ENCODE measurements around the gene DUSP6.

Gene DUSP6

DNA sequence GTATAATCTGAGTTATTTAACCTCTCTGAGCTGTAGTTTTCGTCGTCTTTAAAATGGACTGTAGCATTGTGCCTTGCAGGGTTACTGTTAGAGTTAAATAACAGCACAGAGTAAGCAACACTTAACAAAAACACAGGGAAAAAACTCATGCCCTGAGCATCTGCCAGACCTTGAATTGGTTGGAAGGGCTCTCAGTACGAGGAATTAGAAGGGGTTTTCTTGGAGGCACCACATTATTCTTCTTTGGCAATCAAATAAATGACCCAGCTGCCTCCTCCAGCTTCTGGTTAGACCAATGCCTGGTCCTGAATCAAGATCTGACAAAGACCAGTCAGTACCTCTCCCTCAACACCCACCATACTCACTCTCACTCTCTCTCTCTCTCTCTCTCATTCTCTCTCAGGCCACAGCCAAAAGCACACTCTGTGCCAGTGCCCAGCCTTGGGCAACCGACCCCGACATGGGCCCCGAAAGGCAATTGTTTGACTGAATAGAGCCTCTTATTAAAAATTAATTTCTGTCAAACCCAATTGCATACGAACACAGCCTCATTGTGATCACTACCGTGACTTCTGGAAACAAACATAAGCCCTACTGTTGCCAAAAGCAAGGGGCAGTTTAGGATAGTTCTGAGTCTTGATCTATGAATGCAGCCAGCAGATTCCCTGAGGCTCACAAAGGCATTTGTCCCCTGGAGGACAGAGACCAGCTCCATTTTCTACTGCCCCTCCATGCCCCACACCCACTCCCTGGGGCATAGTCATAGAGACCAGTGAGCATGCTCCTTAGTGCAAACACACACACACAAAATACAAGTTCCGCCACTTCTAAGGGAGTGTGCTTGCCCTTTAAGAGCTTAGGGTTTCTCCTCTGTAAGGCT is 23.9 kb downstream of the DUSP6 start:
- DNase-seq (ENCODE audit: low read depth): no peak

DNA sequence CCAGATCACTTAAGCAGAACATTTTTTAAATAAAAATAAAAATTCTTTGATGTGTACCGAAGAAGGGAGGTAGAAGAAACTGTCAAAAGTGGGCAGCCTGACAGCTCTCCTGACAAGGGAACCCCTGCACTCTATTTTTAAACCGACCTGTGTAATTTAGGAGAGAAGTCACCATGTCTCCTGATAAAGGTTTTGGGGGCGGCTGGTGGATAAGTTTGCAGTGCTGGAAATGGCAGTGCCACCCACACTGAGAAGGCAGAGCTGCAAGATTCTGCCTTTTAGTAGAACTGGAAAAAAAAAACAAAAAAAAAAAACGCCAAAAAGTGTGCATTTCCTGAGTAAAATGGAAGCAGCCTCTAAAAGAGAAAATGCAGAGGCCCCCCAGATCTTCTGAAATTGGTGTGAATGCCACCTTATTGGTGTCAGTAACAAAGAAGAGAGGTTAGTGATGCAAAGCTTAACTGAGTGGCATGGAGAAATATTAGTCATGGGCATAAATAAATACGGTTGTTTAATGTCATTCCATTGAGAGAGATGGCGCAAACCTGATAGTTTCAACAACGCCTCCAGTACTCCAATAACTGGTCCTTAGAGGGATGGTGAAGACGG is 24.7 kb downstream of the DUSP6 start:
- DNase-seq (ENCODE audit: low read depth): no peak

DNA sequence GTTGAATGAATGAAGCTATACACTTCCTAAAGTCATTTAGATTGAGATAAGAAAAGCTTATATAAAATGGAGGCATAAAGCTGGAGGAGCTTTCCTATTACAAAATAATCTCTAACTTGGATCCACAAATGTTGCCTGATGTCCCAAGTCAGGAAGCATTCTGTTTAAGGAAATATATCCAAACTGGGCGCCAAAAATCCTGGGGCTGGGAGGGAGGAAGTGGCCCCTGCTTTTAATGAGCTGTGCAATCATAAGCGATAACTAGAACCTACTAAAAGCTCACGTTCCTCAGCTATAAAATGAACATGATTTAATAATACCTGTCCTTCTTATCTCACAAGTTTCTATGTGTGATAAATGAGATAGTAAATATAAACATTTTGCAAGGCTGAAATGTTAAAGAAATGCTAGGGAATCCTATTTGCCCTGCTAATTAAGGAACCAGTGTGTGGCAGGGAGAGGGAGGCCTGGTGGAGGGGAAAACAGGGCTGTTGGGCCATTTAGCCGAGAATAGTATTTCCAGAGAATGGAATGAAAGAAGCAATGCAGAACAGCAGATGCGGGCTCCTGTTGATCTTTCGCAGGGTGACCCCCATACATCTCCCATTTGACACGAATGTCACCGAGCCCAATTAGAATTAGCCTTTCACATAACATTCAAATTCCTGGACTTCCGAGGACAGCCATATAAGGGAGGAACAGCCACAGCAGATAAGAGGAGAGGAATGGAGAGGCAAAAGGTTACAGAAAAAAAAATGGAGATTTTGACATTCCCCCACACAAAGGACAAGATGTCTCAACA is 25.9 kb downstream of the DUSP6 start:
- no peak for DNase-seq (ENCODE audit: low read depth)

GRCh38 chr12:89325495-89325894 is 26.8 kb downstream of the DUSP6 start:
- no peak for DNase-seq (ENCODE audit: low read depth)

DNA sequence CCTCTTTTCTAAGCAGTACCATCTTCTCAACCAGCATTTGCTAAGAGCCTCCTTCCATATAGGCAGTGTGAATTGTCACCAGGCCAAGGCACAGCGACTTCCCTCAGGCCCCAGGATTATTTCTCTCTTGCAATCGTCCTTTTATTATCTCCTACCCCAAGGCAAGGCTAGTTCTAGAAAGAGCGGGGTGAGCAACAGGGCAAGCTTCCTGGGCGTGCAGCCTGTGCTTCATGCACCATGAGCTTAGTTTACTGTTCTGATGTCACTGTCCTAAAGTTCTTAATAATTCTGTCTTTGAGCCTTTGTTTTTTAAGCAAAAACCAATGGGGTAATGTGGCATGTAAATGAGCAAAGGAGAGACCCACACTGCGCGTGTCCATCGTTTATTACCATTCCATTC is 27.9 kb downstream of the DUSP6 start:
- no peak for DNase-seq (ENCODE audit: low read depth)

DNA sequence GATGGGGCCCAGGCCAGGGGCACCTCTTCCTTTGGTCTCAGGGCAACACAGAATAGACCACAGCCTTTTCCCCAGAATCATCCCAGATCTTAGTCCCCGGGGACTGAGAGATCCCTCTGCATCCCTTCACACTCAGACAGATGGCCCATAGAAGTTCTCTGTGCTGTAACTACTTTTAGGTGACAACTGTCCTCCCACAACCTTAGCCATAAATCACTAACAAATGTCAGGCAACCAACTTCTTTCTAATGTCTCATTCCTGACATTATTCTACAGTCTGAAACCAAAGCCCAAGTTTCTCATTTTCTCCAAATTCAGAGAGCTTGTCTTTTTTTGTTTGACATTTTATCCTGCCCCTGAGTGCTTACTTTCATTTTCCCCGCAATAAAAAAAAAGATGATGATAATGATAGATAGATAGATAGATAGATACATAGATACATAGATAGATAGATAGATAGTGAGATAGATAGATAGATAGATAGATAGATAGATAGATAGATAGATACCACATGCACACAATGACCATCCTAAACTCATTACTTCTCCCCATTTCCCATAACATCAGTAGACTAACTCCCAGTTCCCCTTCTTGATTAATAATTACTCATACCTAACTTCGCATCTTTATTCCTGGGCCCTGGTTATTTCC is 28.6 kb downstream of the DUSP6 start:
- no peak for DNase-seq (ENCODE audit: low read depth)

- DNase-seq (ENCODE audit: low read depth): no peak
Observed at GRCh38 chr12:89320735-89321134, 31.6 kb downstream of the DUSP6 start.

- no peak for DNase-seq (ENCODE audit: low read depth)
Observed at GRCh38 chr12:89319606-89320005, 32.7 kb downstream of the DUSP6 start.

DNA sequence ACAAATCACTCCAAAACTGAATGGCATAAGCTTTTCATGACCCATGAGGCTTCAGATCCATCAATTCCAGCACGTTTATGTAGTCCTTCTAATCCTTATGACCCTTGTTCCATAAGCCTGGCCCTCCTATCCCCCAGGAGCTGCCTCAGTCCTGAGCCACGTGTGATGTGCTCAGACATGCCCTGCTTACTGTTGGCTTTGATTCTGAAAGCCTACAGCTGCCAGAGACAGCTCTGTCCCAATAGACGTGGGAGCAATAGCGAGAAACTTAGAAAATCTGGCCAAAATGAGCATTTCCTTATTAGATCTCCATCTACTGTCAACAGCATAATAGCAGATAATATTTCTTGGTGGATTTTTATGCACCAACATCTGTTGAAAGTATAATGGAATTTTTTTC is 33.2 kb downstream of the DUSP6 start:
- DNase-seq (ENCODE audit: low read depth): no peak

- DNase-seq (ENCODE audit: low read depth): no peak
Observed at GRCh38 chr12:89316705-89317139, 35.6 kb downstream of the DUSP6 start.

DNA sequence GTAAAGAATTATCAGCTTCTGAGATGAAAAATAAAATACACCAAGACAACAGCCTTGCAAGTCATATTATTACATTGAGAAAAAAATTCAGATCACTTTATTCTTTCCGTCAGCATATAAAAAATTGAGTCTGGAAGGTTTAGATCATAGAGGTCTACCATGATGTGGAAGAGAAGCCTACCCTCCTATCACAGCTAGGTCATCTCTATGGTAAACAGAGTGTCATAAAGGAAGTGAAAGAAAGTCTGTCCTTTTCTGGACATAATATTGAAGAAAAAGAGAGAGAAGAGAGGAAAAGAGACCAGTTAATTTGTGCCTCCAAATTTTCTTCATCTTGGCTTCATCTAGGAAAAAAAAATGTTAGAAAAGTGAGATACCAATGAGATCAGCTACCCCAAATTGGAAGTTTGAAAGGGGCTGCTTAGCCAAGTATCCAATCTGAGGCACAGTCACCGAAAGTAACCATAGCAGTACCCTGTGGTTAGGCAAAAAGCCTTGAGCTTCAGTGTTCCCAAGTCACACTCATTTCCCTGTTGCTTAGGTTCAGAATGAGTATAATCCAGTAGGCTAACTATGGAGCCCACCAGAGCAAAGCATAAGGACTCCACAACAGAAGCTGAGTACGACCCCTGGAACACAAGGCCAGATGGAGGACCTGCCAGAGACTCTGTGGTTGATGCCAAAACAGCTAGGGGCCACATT is 38.1 kb downstream of the DUSP6 start:
- DNase-seq (ENCODE audit: low read depth): no peak

- DNase-seq (ENCODE audit: low read depth): no peak
Observed at GRCh38 chr12:89311703-89312293, 40.5 kb downstream of the DUSP6 start.

GRCh38 chr12:89309815-89310214 is 42.5 kb downstream of the DUSP6 start:
- no peak for DNase-seq (ENCODE audit: low read depth)

DNA sequence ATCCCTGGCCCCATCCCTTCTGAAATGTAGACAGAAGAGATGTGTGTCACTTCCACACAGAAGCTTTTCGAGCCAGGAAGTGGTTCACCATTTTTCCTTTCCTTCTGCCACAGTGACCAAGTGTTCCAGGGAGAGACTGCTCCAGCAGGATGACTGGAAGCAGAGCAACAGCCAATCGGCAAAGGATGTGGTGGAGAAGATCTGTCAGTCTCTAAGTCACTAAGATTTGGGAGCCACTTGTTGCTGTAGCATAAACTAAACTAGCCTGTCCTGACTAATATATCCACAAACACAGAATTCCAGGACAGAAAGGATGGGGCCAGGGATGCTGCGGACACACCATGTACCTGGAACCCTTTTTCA is 42.9 kb downstream of the DUSP6 start:
- no peak for DNase-seq (ENCODE audit: low read depth)

GRCh38 chr12:89307474-89308253 is 44.6 kb downstream of the DUSP6 start:
- DNase-seq (ENCODE audit: low read depth): no peak

DNA sequence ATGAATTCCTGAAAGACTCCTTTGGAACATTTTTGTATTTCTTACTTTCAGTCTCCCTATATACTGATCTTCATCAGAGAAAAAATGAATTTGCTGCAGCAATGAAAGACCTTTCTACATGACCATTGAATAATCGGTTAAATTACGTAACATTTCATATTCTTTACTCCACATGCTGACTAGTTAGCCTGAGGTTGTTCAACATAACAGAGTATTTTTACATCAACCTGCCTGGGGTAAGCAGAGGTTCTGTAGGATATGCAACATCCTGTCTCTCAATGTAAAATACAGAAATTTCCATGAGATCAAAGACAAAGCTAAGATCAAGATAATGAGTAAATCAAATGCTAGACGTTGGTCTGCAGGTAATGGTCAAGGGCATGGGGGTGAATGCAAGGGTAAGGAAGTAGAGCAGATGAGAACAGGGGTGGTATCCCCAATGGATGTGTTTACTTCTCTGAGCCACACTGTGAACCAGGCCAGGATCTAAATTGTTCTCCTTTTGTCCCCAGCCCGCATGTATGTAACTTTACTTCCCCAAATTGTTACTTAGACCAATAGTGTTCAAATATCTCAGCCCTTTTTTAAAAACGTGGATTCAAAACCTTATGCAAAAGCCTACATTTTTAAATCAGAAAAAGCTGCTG is 45.4 kb downstream of the DUSP6 start:
- no peak for DNase-seq (ENCODE audit: low read depth)

DNA sequence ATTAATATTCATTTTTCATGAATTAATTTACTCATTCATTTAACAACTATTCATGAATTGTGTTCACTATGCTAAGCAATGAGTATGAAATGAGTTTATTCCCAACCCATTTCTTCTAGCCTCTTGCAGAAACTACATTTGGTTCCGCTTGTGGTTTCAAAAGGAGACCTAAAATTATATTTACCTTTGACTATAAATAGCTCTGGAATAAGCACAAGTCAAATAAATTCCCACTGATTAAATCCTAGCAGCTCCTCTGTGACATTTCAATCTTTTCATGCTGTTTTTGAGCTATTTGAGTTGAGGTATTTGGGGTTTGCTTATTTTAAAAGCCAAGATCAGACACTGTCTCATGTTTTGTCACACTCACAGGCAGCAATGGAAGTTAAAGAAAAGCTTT is 46.9 kb downstream of the DUSP6 start:
- no peak for DNase-seq (ENCODE audit: low read depth)

DNA sequence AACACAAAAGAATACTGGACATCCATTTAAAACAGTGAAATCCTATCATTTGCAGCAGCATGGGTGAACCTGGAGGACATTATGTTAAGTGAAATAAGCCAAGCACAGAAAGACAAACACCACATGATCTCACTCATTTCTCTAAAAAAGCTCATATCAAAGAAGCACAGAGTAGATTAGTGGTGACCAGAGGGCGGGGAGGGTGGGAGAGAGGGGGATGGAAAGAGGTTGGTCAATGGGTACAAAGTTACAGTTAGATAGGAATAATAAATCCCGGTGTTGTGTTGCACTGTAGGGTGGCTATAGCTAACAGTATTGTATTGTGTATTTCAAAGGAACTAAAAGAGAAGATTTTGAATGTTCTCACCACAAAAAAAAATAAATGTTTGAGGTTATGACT is 52.4 kb downstream of the DUSP6 start:
- DNase-seq (ENCODE audit: low read depth): no peak

DNA sequence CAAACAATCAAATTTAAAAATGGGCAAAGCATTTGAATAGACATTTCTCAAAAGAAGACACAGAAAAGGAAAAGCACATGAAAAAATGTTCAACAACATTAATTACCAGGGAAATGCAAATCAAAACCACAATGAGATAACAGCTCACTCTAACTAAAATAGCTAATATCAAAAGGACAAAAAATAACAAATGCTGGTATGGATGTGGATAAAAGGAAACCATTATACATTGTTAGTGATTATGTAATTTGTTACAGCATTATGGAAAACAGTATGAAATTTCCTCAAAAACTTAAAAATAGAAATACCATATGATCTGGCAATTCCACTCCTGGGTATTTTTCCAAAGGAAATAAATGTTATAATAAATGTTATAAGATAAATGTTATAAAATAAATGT is 52.9 kb downstream of the DUSP6 start:
- no peak for DNase-seq (ENCODE audit: low read depth)

Data from stimulated activated CD4-positive, alpha-beta T cell treated with anti-CD3 and anti-CD28 coated beads, Interleukin-2, amount 100 ng/mL, for 4 hours (primary cell).